Omental fat pad (tissue), 4 donors: Measurements from ENCODE around the gene ALK. TPM values are rescaled to one million over a fixed set of nuclear protein-coding genes. Genes with fewer than 3 reads are reported as not detected.
"Not testable (repeated sequence)": the region's sequence is repeated elsewhere in the genome, so short reads cannot be mapped to it uniquely, and the experiment has no call there.

Source experiments
- ATAC-seq: fragments of 150-250 bp; one replicate; pipeline ENCODE4 v1.9.1; 2016; ENCODE audit warnings: mild to moderate bottlenecking, moderate library complexity; ENCODE audit not compliant: low FRiP score
- DNase-seq: peaks from one replicate; pipeline ENCODE4 v3.0.0-alpha.2; 2019; ENCODE audit warnings: low spot score
- CTCF ChIP-seq, 3 donors: fragments of 450-650 bp; IDR thresholded peaks; one replicate each; pipeline ENCODE4 v1.5.1; 2016 to 2017; ENCODE audit warnings: antibody characterized with exemption in 3 of 3, mild to moderate bottlenecking in 3 of 3, moderate library complexity in 2 of 3
- total RNA-seq, 4 donors: library from RNA; depleted of rRNA; stranded (reverse); fragments of >200 nt; gene quantifications; one replicate each; pipeline ENCODE4 v1.1.0, GENCODE V29; 2016

Gene ALK
- total RNA-seq, 4 donors from 2014 or later = 0.12 to 2.2 (median 0.44) TPM; not detected in 1

- no peak for ATAC-seq
- no peak for TF ChIP-seq CTCF (IDR thresholded peaks at IDR 0.05)
- DNase-seq = no peak
Measured at GRCh38 chr2:29260142-29260772, 661.1 kb downstream of the ALK start.

GRCh38 chr2:29259221-29259620 is 662.2 kb downstream of the ALK start:
- TF ChIP-seq CTCF (IDR thresholded peaks at IDR 0.05) = no peak
- DNase-seq (no peak), ATAC-seq (no peak)

GRCh38 chr2:29255004-29255403 is 666.4 kb downstream of the ALK start:
- TF ChIP-seq CTCF (IDR thresholded peaks at IDR 0.05) = no peak
- no peak for DNase-seq
- ATAC-seq = no peak

- ATAC-seq, DNase-seq: not testable (repeated sequence)
Measured at GRCh38 chr2:29253495-29254275, 667.7 kb downstream of the ALK start.

- TF ChIP-seq CTCF (IDR thresholded peaks at IDR 0.05) = no peak
- DNase-seq = no peak
- no peak for ATAC-seq
Measured at GRCh38 chr2:29253026-29253425, 668.4 kb downstream of the ALK start.

GRCh38 chr2:29251406-29251805 is 670.0 kb downstream of the ALK start:
- no peak for ATAC-seq

GRCh38 chr2:29250977-29251376 is 670.4 kb downstream of the ALK start:
- ATAC-seq = no peak
- no peak for DNase-seq
- no peak for TF ChIP-seq CTCF (IDR thresholded peaks at IDR 0.05)

More at GRCh38 chr2:29251406-29251805, 670.0 kb downstream of the ALK start:
- no peak for TF ChIP-seq CTCF (IDR thresholded peaks at IDR 0.05)
- DNase-seq = no peak
